AG10803 (cell line): ENCODE measurements around the gene NCOA3.
A peak's percentile ranks its signal among the peaks of the same experiment; 100 is the strongest.
"Not testable (repeated sequence)": the region's sequence is repeated elsewhere in the genome, so short reads cannot be mapped to it uniquely, and the experiment has no call there.

Experiments used
- DNase-seq: peaks from one replicate; pipeline ENCODE4 v3.0.0; 2010; ENCODE audit warnings: low read depth
- H3K4me3 ChIP-seq: 2 replicates; pipeline ENCODE4 v1.5.1; 2011; ENCODE audit warnings: mild to moderate bottlenecking, low read length, control low read depth
- TF ChIP-seq, protein P1 (sequence below): conservative IDR thresholded peaks from 2 replicates; pipeline ENCODE4 v1.5.1; 2011; ENCODE audit warnings: mild to moderate bottlenecking, low read length, control low read depth, inconsistent platforms

NCOA3 gene

DNA sequence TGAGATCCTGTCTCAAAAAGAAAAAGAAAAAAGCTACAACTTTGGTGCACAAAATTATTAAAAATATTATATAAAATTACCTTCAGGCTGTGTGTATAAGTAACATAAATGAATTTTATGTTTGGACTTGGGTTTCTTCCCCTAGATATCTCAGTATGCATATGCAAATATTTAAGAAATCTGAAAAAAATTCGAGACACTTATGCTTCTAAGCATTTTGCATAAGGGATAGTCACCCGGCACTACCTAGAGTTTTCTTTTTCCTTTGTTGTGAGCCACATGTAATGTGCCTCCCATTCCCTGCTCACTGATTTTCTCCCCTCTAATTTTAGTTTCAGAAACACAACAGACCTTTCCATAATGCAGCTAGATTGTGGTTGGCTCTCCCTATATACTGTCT is 79.4 kb downstream of the NCOA3 start:
- no peak for DNase-seq
- TF ChIP-seq, protein P1, sequence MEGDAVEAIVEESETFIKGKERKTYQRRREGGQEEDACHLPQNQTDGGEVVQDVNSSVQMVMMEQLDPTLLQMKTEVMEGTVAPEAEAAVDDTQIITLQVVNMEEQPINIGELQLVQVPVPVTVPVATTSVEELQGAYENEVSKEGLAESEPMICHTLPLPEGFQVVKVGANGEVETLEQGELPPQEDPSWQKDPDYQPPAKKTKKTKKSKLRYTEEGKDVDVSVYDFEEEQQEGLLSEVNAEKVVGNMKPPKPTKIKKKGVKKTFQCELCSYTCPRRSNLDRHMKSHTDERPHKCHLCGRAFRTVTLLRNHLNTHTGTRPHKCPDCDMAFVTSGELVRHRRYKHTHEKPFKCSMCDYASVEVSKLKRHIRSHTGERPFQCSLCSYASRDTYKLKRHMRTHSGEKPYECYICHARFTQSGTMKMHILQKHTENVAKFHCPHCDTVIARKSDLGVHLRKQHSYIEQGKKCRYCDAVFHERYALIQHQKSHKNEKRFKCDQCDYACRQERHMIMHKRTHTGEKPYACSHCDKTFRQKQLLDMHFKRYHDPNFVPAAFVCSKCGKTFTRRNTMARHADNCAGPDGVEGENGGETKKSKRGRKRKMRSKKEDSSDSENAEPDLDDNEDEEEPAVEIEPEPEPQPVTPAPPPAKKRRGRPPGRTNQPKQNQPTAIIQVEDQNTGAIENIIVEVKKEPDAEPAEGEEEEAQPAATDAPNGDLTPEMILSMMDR, result no peak
- no peak overlapping the region for H3K4me3 ChIP-seq

DNA sequence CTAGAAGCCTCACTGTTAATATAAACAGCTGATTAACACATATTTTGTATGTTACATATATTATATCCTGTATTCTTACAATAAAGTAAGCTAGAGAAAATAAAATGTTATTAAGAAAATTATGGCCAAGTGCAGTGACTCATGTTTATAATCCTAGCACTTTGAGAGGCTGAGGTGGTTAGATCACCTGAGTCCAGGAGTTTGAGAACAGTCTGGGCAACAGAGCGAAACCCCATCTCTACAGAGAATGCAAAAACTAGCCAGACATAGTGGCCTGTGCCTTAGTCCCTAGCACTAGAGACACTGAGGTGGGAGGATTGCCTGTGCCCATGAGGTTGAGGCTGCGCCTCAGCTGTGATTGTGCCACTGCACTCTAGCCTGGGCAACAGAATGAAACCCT is 81.9 kb downstream of the NCOA3 start:
- DNase-seq, result no peak

DNA sequence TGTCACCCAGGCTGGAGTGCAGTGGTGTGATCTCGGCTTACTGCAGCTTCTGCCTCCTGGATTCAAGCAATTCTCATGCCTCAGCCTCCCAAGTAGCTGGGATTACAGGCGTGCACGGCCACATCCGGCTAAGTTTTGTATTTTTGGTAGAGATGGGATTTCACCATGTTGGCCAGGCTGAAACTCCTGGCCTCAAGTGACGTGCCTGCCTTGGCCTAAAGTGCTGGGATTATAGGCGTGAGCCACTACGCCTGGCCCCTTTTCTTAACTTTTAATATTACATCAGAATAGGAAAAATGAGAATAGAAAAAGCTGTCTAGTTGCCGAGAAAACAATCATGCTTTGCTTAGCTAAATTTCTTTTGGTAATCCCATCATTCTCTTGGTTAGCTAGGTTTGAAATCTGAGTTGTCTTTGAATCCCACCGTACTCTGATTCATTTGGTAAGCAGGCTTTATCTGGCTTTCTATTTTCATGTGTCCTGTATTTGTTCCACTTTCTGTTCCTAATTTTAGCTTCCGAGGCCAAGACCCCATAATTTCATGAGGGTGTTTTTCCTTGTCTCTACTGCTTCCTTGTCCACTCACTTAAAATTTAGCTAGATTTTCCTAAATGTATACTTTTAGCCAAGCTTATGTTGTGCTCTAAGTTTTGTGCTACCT is 83.5 kb downstream of the NCOA3 start:
- no peak overlapping the region for H3K4me3 ChIP-seq
- TF ChIP-seq, protein P1, result no peak
- no peak for DNase-seq

More for the DNA sequence above, 81.9 kb downstream of the NCOA3 start:
- TF ChIP-seq, protein P1, result no peak
- H3K4me3 ChIP-seq, result no peak overlapping the region

DNA sequence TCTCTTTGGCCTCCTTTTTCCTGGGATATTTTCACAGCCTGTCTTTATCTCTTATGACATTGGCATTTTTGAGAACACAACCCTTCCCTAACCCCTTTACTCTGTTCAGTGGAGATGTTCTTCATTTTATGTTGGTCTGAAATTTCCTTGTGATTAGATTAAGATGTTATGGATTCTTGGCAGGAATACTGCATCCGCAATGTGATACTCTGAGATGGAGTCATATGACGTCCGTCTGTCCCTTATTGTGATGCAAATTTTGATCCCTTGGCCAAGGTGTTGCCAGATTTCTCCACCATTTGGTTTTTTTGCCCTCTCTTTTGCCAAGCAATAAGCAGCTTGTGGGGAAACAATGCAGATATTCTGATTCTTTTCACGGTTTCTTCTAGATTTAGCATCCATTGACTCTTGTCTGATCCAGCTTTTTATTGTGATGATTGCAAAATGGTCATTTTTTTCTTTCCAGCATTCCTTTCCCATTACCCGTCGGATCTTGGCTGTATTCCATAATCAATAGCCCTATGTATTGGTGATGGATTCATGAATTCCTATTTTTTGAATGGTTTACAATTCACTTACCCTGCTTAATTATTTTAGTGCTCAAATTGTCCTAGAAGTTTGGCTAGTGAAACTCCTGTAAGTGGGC is 85.1 kb downstream of the NCOA3 start:
- peak; percentile 51 for DNase-seq

DNA sequence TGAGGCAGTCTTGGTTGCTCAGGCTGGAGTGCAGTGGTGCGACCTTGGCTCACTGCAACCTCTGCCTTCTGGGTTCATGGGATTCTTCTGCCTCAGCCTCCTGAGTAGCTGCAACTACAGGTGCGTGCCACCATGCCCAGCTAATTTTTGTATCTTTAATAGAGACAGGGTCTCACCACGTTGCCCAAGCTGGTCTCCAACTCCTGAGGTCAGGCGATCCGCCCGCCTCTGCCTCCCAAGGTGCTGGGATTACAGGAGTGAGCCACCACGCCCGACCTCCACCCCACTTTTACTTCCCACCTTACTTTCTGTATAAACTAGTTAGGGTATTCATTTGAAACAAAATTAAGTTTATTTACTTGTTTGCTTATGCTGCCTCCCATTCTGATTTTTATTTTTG is 86.5 kb downstream of the NCOA3 start:
- TF ChIP-seq, protein P1, result no peak
- DNase-seq, result no peak
- no peak overlapping the region for H3K4me3 ChIP-seq

More for the DNA sequence above, 85.1 kb downstream of the NCOA3 start:
- H3K4me3 ChIP-seq, result no peak overlapping the region
- TF ChIP-seq, protein P1, result no peak

DNA sequence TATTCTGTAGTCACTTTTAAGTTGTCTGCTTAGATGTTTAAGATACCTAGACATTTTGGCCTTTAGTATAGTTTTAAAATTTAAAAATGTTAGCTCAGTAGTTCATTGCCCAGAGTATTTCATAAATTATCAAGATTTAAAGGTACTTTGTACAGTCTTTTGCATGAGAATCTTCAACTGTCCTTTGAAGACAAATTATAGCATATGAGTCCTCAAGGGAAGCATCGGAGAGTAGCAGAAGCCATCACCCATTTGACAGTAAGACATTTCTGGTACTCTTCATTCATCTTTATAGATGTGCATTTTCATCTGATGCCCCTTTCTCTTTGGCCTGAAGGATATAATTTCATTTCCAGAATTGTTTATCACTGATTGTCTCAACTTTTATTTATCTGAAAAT is 89.5 kb downstream of the NCOA3 start:
- TF ChIP-seq, protein P1, result no peak
- no peak overlapping the region for H3K4me3 ChIP-seq
- DNase-seq, result no peak

DNA sequence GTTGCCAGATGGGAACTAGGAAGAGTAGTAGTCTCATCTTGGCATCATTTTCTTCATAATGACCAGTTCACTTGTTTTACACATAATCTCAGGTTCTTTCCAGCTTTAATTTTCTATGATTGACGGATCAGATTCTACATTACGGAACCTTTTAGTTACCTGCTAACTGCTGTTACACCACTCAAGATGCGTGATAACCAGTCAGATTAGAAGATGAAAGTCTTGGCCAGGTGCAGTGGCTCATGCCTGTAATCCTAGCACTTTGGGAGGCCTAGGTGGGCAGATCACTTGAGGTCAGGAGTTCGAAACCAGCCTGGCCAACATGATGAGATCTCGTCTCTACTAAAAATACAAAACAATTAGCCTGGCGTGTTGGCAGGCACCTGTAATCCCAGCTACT is 92.5 kb downstream of the NCOA3 start:
- H3K4me3 ChIP-seq, result no peak overlapping the region
- DNase-seq, result no peak
- TF ChIP-seq, protein P1, result no peak

DNA sequence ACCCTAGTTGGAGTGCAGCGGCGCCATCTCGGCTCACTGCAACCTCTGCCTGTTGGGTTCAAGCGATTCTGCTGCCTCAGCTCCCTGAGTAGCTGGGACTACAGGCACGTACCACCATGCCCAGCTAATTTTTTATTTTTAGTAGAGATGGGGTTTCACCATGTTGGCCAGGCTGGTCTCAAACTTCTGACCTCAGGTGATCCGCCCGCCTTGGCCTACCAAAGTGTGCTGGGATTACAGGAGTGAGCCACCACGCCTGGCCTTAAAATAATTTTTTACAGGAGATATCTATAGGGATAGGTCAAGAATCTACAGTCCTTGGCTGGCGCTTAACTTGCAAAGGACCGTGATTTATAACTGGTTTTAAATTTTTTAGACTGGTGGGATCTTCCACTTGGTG is 93.5 kb downstream of the NCOA3 start:
- not testable (repeated sequence) for H3K4me3 ChIP-seq, DNase-seq
